GM12872 (cell line): ENCODE results near the gene OSBPL1A.

Source experiments
- CTCF ChIP-seq: IDR thresholded peaks from 3 replicates; pipeline ENCODE4 v1.5.1; 2011; ENCODE audit warnings: low read depth, mild to moderate bottlenecking, low read length, moderate library complexity; ENCODE audit not compliant: insufficient read depth

Gene OSBPL1A

GRCh38 chr18:24366328-24366727, 31.3 kb downstream of the OSBPL1A start:
- no peak for TF ChIP-seq CTCF

GRCh38 chr18:24364177-24364576, 33.4 kb downstream of the OSBPL1A start:
- TF ChIP-seq CTCF = no peak

- no peak for TF ChIP-seq CTCF
Measured at GRCh38 chr18:24362757-24363156, 34.9 kb downstream of the OSBPL1A start.

- peak; percentile 53 for TF ChIP-seq CTCF
Measured at GRCh38 chr18:24359787-24360530, 37.7 kb downstream of the OSBPL1A start.

- TF ChIP-seq CTCF = no peak
Measured at GRCh38 chr18:24354278-24354677, 43.3 kb downstream of the OSBPL1A start.

GRCh38 chr18:24346254-24346653, 51.4 kb downstream of the OSBPL1A start:
- TF ChIP-seq CTCF = no peak

GRCh38 chr18:24344509-24344908, 53.1 kb downstream of the OSBPL1A start:
- TF ChIP-seq CTCF = no peak
